VCaP (cell line): ENCODE results near the gene ZNF784.

ENCODE experiments used
- H3K27ac ChIP-seq: fragments of 450-650 bp; 2 replicates; pipeline ENCODE4 v1.5.1; 2017
- TF ChIP-seq, protein P1 (sequence below): fragments of 450-650 bp; conservative IDR thresholded peaks from 2 replicates; pipeline ENCODE4 v1.5.1; 2017; ENCODE audit warnings: mild to moderate bottlenecking, moderate library complexity

ZNF784 gene

GRCh38 chr19:55661826-55662225, 37.5 kb upstream of the ZNF784 start:
- TF ChIP-seq, protein P1, sequence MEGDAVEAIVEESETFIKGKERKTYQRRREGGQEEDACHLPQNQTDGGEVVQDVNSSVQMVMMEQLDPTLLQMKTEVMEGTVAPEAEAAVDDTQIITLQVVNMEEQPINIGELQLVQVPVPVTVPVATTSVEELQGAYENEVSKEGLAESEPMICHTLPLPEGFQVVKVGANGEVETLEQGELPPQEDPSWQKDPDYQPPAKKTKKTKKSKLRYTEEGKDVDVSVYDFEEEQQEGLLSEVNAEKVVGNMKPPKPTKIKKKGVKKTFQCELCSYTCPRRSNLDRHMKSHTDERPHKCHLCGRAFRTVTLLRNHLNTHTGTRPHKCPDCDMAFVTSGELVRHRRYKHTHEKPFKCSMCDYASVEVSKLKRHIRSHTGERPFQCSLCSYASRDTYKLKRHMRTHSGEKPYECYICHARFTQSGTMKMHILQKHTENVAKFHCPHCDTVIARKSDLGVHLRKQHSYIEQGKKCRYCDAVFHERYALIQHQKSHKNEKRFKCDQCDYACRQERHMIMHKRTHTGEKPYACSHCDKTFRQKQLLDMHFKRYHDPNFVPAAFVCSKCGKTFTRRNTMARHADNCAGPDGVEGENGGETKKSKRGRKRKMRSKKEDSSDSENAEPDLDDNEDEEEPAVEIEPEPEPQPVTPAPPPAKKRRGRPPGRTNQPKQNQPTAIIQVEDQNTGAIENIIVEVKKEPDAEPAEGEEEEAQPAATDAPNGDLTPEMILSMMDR = no peak
- H3K27ac ChIP-seq = no peak overlapping the region

DNA sequence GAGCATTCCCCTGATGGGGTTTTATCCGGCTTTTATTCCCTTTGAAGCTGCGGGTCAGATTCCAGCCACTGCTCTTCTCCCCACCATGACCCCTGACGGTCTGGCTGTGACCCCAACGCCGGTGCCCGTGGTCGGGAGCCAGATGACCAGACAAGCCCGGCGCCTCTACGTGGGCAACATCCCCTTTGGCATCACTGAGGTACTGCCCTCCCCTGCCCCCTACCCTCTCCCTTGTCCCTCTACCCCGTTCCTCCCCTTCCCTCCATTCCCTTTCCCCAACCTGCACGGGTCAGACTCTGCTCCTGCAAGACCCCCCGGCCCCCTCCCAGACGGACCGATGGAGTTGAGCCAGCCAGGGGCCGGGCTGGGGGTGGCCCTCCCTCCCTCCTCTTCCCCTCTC, 36.6 kb upstream of the ZNF784 start:
- TF ChIP-seq, protein P1 = no peak
- no peak overlapping the region for H3K27ac ChIP-seq

DNA sequence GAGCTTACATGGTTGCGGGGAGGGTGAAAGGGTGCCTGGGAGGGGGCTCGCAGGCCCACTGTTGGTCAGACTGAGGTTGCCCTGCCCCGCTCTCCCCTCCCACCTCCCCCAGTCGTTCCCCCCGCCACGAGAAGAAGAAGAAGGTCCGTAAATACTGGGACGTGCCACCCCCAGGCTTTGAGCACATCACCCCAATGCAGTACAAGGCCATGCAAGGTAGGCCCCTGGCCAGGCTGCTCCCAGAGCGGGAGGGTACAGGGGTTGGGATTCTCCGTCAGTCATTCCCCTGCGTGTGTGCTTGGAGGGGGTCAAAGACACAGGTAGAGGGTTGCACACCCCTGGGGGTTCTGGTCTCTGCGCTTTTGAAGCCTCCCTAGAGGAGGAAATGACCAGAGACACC, 36.0 kb upstream of the ZNF784 start:
- TF ChIP-seq, protein P1 = no peak
- H3K27ac ChIP-seq = no peak overlapping the region

DNA sequence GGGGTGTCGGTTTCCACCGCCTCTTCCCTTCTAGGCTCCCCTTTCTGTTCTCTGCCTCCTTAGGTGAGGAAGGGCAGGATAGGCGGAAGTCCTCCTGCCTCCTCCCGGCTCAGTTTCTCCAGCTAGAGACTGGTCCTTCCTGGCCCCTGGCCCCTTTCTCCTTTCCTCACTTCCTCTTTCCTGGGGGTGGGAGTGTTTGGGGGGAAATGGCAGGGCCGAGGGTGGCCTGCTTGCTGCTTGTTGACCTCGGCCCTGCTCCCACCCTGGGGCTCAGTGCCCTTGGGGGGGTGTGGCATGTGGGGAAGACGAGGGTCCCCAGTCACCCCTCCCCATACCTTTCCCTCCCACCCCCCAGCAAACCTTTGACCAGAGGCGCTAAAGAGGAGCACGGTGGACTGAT, 35.5 kb upstream of the ZNF784 start:
- TF ChIP-seq, protein P1 = no peak
- peak overlapping the region; percentile 100; the same call in 1 of the 2 replicates for H3K27ac ChIP-seq

- TF ChIP-seq, protein P1 = no peak
- H3K27ac ChIP-seq = peak overlapping the region; percentile 100; the same call in 1 of the 2 replicates
Observed at GRCh38 chr19:55658846-55659459, 34.6 kb upstream of the ZNF784 start.

DNA sequence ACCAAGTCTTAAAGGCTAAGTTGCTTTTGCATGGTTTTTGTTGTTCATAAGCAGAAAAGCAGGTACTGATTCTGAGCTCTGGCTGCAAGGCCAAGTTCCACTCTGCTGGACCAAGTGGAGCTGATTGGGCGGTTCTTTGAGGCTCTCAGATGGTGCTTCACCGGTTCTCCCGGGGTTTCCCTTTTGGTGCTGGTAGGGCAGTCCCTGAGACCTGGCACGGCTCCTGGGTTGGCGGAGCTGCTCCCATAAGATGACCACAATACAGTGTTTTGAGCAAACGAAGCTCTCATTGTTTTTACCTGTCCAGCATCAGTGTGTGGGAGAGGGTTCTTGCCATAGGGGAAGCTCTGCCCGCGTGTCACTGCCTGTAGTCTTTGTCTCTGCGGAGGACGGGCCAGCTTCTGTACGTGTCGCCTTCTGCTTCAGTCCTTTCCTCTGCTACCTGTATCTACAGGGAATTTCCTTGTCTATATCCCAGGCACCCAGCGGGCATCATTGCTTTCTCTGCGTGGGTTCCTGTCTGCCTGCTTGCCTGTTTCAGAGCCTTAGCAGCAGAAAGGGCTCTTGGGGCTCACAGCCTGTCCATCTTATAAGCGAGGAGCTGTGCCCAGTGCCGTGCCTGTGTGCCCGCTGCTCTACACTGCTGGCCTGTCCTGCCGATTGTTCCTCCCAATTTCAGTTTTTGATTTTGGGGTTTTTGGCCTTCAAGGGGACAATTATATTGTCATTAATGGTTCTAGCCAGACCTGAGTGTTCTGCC, 32.8 kb upstream of the ZNF784 start:
- TF ChIP-seq, protein P1 = no peak
- peak overlapping the region; percentile 100 for H3K27ac ChIP-seq

- peak overlapping the region; percentile 100 for H3K27ac ChIP-seq
- TF ChIP-seq, protein P1 = no peak
Observed at GRCh38 chr19:55656552-55656951, 32.2 kb upstream of the ZNF784 start.
